ENCODE results near the gene KDM5C.

DNA sequence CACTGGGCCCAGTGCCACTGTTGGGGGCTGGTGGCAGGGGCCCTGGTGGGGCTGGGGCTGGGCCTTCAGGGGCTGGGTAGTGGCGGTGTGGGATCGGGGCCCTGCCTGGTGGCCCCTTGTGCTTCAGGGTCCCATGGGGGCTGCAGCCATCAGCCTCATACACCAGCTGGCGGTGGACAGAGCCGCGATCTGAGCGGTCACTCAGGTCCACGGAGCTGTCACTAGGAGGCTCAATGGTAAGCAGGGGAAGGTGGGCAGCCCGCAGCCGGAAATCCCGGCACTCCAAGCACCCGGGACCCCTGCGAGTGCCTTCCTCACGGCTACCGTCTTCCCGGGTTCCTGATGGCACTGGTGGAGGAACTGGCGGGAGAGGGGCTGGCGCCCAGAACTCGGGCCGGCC is 25.5 kb upstream of the KDM5C start:
- TF ChIP-seq YY1 (IDR thresholded peaks at IDR 0.05; ENCODE audit: insufficient read depth, insufficient read length) = no peak
- no peak for TF ChIP-seq ZNF274 (IDR thresholded peaks at IDR 0.05; ENCODE audit: low read depth, low read length)
- no peak for TF ChIP-seq SUZ12 (IDR thresholded peaks at IDR 0.05; ENCODE audit: extremely low read depth, insufficient read depth, insufficient read length)

All from NT2/D1 (cell line).